Ishikawa (cell line): ENCODE measurements around the gene MIAT.

Experiments used
- CEBPB ChIP-seq: IDR thresholded peaks from 2 replicates; pipeline ENCODE4 v1.6.1; 2012
- CREB1 ChIP-seq: IDR thresholded peaks from 2 replicates; pipeline ENCODE4 v1.6.1; 2012; ENCODE audit warnings: low read depth
- EGR1 ChIP-seq: IDR thresholded peaks from 2 replicates; pipeline ENCODE4 v1.6.1; 2012
- EP300 ChIP-seq: IDR thresholded peaks from 2 replicates; pipeline ENCODE4 v1.6.1; 2012; ENCODE audit warnings: borderline replicate concordance
- FOXM1 ChIP-seq: IDR thresholded peaks from 2 replicates; pipeline ENCODE4 v1.6.1; 2012; ENCODE audit warnings: low read depth, borderline replicate concordance
- MAX ChIP-seq: IDR thresholded peaks from 2 replicates; pipeline ENCODE4 v1.6.1; 2012
- NFIC ChIP-seq: IDR thresholded peaks from 2 replicates; pipeline ENCODE4 v1.6.1; 2012
- RAD21 ChIP-seq: IDR thresholded peaks from 2 replicates; pipeline ENCODE4 v1.6.1; 2012; ENCODE audit warnings: low read depth
- REST ChIP-seq: IDR thresholded peaks from 2 replicates; pipeline ENCODE4 v1.6.1; 2012; ENCODE audit warnings: low read depth, mild to moderate bottlenecking
- TAF1 ChIP-seq: IDR thresholded peaks from 2 replicates; pipeline ENCODE4 v1.6.1; 2012; ENCODE audit warnings: low read depth, mild to moderate bottlenecking
- TCF12 ChIP-seq: IDR thresholded peaks from 2 replicates; pipeline ENCODE4 v1.6.1; 2012; ENCODE audit warnings: low read depth
- YY1 ChIP-seq: IDR thresholded peaks from 2 replicates; pipeline ENCODE4 v1.6.1; 2012; ENCODE audit warnings: low read depth
- ZBTB7A ChIP-seq: IDR thresholded peaks from 2 replicates; pipeline ENCODE4 v1.6.1; 2012; ENCODE audit warnings: low read depth

GRCh38 chr22:26646158-26646557 lies 11.2 kb upstream of the MIAT start:
- TF ChIP-seq TAF1, result no peak
- no peak for TF ChIP-seq REST
- TF ChIP-seq EP300, result no peak
- no peak for TF ChIP-seq EGR1
- no peak for TF ChIP-seq TCF12
- TF ChIP-seq FOXM1, result no peak
- no peak for TF ChIP-seq CREB1
- no peak for TF ChIP-seq ZBTB7A
- no peak for TF ChIP-seq RAD21
- no peak for TF ChIP-seq CEBPB
- no peak for TF ChIP-seq NFIC
- no peak for TF ChIP-seq MAX
- no peak for TF ChIP-seq YY1
